Left hindlimb (tissue), 1 donor: ENCODE data around the gene MANBA.
"Not testable (repeated sequence)": the region's sequence is repeated elsewhere in the genome, so short reads cannot be mapped to it uniquely, and the experiment has no call there.

Source experiments
- DNase-seq: peaks from one replicate; pipeline ENCODE4 v3.0.0-alpha.2; 2018

MANBA gene

GRCh38 chr4:102761296-102761701, 531 bp upstream of the MANBA start:
- DNase-seq = no peak

- DNase-seq = peak; percentile 32
These were observed 730 bp downstream of the MANBA start for GRCh38 chr4:102759831-102760644.

GRCh38 chr4:102758241-102759160, 2.3 kb downstream of the MANBA start:
- no peak for DNase-seq

- no peak for DNase-seq
These were observed 3.1 kb downstream of the MANBA start for GRCh38 chr4:102757681-102758080.

GRCh38 chr4:102754044-102754443, 6.7 kb downstream of the MANBA start:
- DNase-seq = no peak

GRCh38 chr4:102751941-102752340, 8.8 kb downstream of the MANBA start:
- no peak for DNase-seq

- not testable (repeated sequence) for DNase-seq
These were observed 17.4 kb downstream of the MANBA start for GRCh38 chr4:102743352-102743751.

GRCh38 chr4:102738802-102739201, 22.0 kb downstream of the MANBA start:
- not testable (repeated sequence) for DNase-seq

GRCh38 chr4:102736636-102737549, 23.9 kb downstream of the MANBA start:
- DNase-seq = no peak

- no peak for DNase-seq
These were observed 25.2 kb downstream of the MANBA start for GRCh38 chr4:102735582-102735981.

- no peak for DNase-seq
These were observed 26.0 kb downstream of the MANBA start for GRCh38 chr4:102734591-102735385.

GRCh38 chr4:102734116-102734515, 26.7 kb downstream of the MANBA start:
- no peak for DNase-seq

GRCh38 chr4:102733084-102733483, 27.7 kb downstream of the MANBA start:
- no peak for DNase-seq

- no peak for DNase-seq
These were observed 28.1 kb downstream of the MANBA start for GRCh38 chr4:102732678-102733077.

GRCh38 chr4:102730968-102731533, 29.7 kb downstream of the MANBA start:
- no peak for DNase-seq

GRCh38 chr4:102729486-102729885, 31.3 kb downstream of the MANBA start:
- DNase-seq = not testable (repeated sequence)

GRCh38 chr4:102726919-102727318, 33.8 kb downstream of the MANBA start:
- not testable (repeated sequence) for DNase-seq

GRCh38 chr4:102726068-102726467, 34.7 kb downstream of the MANBA start:
- DNase-seq = no peak

- no peak for DNase-seq
These were observed 35.5 kb downstream of the MANBA start for GRCh38 chr4:102725229-102725628.

- DNase-seq = no peak
These were observed 37.3 kb downstream of the MANBA start for GRCh38 chr4:102723511-102723910.

- DNase-seq = no peak
These were observed 38.0 kb downstream of the MANBA start for GRCh38 chr4:102722740-102723139.
